Brain microvascular endothelial cell (primary cell): ENCODE data around the gene OR8D4.
"Not testable (repeated sequence)": the region's sequence is repeated elsewhere in the genome, so short reads cannot be mapped to it uniquely, and the experiment has no call there.

ENCODE experiments used
- DNase-seq: peaks from one replicate; pipeline ENCODE4 v3.0.0-alpha.2; 2020
- H3K27ac ChIP-seq: fragments of 250-450 bp; sonication (Bioruptor Pico); 2 replicates; pipeline ENCODE4 v1.5.1; 2020; ENCODE audit warnings: mild to moderate bottlenecking, moderate library complexity
- H3K27me3 ChIP-seq: fragments of 250-450 bp; sonication (Bioruptor Pico); replicated peaks from 2 replicates; pipeline ENCODE4 v1.5.1; 2020; ENCODE audit warnings: mild to moderate bottlenecking
- H3K36me3 ChIP-seq: fragments of 250-450 bp; sonication (Bioruptor Pico); replicated peaks from 2 replicates; pipeline ENCODE4 v1.5.1; 2020; ENCODE audit warnings: mild to moderate bottlenecking
- H3K4me3 ChIP-seq: 2 replicates; pipeline ENCODE4 v1.5.1; 2011; ENCODE audit warnings: low read depth, mild to moderate bottlenecking, control low read depth, low read length, moderate library complexity
- in situ Hi-C: cut with HindIII; loops from 2 replicates; pipeline ENCODE4 v1.10.0; 2017; ENCODE audit warnings: low sequenced_read_pairs, low pct_ligation_motif_present
- TF ChIP-seq, protein P1 (sequence below): IDR thresholded peaks from 2 replicates; pipeline ENCODE4 v1.5.1; 2011; ENCODE audit warnings: low read depth, mild to moderate bottlenecking, moderate library complexity, low read length, control low read depth, inconsistent platforms; ENCODE audit errors: missing control alignments

OR8D4 gene

DNA sequence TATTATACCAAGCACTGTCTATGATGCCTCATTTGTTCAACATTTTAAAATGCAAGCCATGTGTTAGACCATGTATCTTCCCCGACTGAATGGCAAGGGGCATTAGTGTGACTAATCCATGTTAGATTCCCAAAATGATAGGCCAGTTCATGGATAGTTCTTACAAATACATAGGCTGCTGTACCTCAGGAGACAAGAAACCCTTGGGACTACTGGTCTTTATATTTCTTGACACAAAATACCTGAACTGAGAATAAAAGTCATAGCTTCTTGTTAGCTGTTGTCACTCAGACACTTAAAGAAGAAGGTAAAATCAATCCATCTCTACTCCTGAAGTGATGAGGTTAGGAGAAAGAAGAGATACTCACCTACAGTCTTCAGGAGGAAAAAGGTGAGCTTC lies at the start of gene OR8D4:
Gene OR8D4 (plus strand): TSS at position 301 of the 400 bp plus-strand sequence. CDS start 4,265 bp downstream, outside the sequence.
- Histone ChIP-seq H3K27me3 (no peaks in the 10 kb centered on the region), H3K36me3 (no peaks in the 10 kb centered on the region), H3K27ac (no peak within 1 kb of the TSS), H3K4me3 (no peak within 1 kb of the TSS)
- no peak for DNase-seq
- TF ChIP-seq, protein P1, sequence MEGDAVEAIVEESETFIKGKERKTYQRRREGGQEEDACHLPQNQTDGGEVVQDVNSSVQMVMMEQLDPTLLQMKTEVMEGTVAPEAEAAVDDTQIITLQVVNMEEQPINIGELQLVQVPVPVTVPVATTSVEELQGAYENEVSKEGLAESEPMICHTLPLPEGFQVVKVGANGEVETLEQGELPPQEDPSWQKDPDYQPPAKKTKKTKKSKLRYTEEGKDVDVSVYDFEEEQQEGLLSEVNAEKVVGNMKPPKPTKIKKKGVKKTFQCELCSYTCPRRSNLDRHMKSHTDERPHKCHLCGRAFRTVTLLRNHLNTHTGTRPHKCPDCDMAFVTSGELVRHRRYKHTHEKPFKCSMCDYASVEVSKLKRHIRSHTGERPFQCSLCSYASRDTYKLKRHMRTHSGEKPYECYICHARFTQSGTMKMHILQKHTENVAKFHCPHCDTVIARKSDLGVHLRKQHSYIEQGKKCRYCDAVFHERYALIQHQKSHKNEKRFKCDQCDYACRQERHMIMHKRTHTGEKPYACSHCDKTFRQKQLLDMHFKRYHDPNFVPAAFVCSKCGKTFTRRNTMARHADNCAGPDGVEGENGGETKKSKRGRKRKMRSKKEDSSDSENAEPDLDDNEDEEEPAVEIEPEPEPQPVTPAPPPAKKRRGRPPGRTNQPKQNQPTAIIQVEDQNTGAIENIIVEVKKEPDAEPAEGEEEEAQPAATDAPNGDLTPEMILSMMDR = no peak
- in situ Hi-C loops = no loop called here

- TF ChIP-seq, protein P1 = no peak
- Histone ChIP-seq H3K4me3 (no peak overlapping the region), H3K36me3 (no peaks in the 10 kb centered on the region)
These were observed 49.6 kb upstream of the OR8D4 start for GRCh38 chr11:123852321-123852720.

DNA sequence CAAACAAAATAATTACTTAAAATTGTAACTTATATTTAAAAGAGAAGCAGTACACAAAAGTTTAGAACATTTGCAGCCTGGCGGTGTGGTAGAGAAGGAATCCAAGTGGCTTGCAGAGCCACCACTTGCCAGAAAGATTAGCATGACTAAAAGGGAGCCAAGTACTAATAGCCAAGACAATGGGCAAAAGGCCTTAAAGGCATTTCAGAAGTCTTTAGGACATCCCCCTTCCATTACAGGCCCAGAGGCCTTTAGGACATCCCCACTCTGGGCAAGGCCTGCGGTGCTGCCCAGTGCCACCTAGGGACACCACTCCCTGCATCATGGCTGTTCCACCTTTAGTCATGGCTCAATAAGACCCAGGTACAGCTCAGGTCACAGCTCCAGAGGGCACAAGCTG lies 48.9 kb upstream of the OR8D4 start:
- no peaks in the 10 kb centered on the region for H3K27me3 ChIP-seq
- no peaks in the 10 kb centered on the region for H3K36me3 ChIP-seq
- H3K27ac ChIP-seq = no peak overlapping the region
- TF ChIP-seq, protein P1 = no peak
- in situ Hi-C loops = no loop called here
- DNase-seq = no peak
- no peak overlapping the region for H3K4me3 ChIP-seq

More at GRCh38 chr11:123852321-123852720, 49.6 kb upstream of the OR8D4 start:
- in situ Hi-C loops = no loop called here
- no peaks in the 10 kb centered on the region for H3K27me3 ChIP-seq
- DNase-seq = no peak
- H3K27ac ChIP-seq = no peak overlapping the region

GRCh38 chr11:123856444-123856843 lies 45.5 kb upstream of the OR8D4 start:
- DNase-seq = no peak
- H3K36me3 ChIP-seq = no peaks in the 10 kb centered on the region
- H3K27ac ChIP-seq = no peak overlapping the region
- TF ChIP-seq, protein P1 = no peak
- no peak overlapping the region for H3K4me3 ChIP-seq
- no peaks in the 10 kb centered on the region for H3K27me3 ChIP-seq
- in situ Hi-C loops = no loop called here

DNA sequence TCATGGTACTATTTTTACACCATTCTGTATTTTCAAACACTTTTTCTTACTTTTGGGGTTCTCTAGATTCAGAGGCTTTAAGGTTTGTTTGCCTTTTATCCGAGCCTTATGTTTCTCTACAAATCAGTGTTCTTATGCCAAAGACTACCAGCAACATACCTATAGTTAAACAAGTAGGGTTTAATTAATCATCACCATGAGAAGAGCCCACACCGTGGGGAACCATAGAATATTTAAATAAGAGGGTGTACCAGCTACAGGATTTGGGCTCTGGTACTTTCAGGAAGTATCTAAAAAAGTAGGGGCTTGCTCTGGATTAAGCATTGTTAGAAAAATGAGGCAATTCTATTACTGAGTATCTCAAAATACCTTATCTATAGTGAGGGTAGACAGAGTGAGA lies 42.2 kb upstream of the OR8D4 start:
- no peak for DNase-seq
- in situ Hi-C loops = no loop called here
- TF ChIP-seq, protein P1 = no peak
- H3K27me3 ChIP-seq = no peaks in the 10 kb centered on the region
- H3K36me3 ChIP-seq = no peaks in the 10 kb centered on the region
- no peak overlapping the region for H3K4me3 ChIP-seq
- no peak overlapping the region for H3K27ac ChIP-seq

- H3K4me3 ChIP-seq, H3K27ac ChIP-seq, H3K27me3 ChIP-seq, DNase-seq, in situ Hi-C loops, H3K36me3 ChIP-seq: not testable (repeated sequence)
These were observed 36.7 kb upstream of the OR8D4 start for GRCh38 chr11:123865293-123865692.

GRCh38 chr11:123867795-123868194 lies 34.2 kb upstream of the OR8D4 start:
- DNase-seq, H3K36me3 ChIP-seq, H3K27ac ChIP-seq, H3K27me3 ChIP-seq, H3K4me3 ChIP-seq, in situ Hi-C loops: not testable (repeated sequence)
